ENCODE data around the gene PDILT.

GRCh38 chr16:20315764-20316163 is 88.8 kb downstream of the PDILT start:
- TF ChIP-seq CTCF (IDR thresholded peaks at IDR 0.05) = no peak
- no peak for TF ChIP-seq POLR2A (IDR thresholded peaks at IDR 0.05)
